GM13976 (cell line): ENCODE results near the gene FOXL3.

Source experiments
- DNase-seq: peaks from one replicate; pipeline ENCODE4 v3.0.0; 2012; ENCODE audit warnings: low spot score
- CTCF ChIP-seq: IDR thresholded peaks from 2 replicates; pipeline ENCODE4 v1.5.1; 2012; ENCODE audit warnings: borderline replicate concordance, mild to moderate bottlenecking; ENCODE audit not compliant: insufficient read depth; ENCODE audit errors: extremely low read depth, missing control alignments, control extremely low read depth
- in situ Hi-C: fragments of 300-500 bp; cut with MboI; formaldehyde crosslinking; loops from one replicate; pipeline ENCODE4 v1.12.0; 2022; ENCODE audit warnings: low sequenced_read_pairs, mixed read lengths, inconsistent platforms; ENCODE audit not compliant: unreplicated experiment

FOXL3 gene

GRCh38 chr7:272631-273030 is 17.3 kb upstream of the FOXL3 start:
- no peak for TF ChIP-seq CTCF
- DNase-seq = no peak
- in situ Hi-C loops = no loop called here

DNA sequence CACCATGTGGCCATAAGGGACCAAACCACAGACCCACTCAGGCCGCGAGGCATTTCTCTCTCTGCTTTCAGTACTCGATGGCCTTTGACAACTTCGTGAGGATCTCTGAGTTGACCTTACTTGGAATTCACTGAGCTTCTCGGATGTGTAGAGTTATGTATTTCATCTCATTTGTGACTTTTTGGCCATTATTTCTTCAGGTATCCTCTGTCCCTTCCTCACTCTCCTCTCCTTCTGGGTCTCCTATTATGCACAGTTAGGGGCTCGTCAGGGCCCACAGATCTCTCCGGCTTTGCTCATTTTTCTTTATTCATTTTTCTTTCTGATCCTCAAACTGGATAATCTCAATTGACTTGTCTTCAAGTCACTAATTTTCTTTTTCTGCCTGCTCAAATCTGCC is 16.6 kb upstream of the FOXL3 start:
- no peak for TF ChIP-seq CTCF
- in situ Hi-C loops = no loop called here
- DNase-seq = no peak

DNA sequence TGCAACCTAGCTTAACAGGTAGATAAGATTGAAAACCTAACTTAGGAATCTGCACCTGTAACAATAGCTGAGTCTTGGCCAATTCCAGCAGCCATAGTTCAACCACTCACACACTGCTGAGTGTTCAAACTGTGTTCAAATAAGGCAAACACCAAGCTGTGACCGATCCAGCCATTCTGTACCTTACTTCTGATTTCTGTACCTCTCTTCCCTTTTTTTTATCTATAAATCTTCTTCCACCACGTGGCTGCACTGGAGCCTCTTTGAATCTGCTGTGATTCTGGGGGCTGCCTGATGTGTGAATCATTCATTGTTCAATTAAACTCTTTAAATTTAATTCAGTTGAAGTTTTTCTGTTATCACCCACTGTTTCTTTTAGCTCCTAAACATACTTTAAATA is 15.7 kb upstream of the FOXL3 start:
- in situ Hi-C loops = no loop called here
- no peak for TF ChIP-seq CTCF
- no peak for DNase-seq

- no peak for TF ChIP-seq CTCF
- DNase-seq = no peak
- in situ Hi-C loops = no loop called here
Observed at GRCh38 chr7:276230-276835, 13.6 kb upstream of the FOXL3 start.

DNA sequence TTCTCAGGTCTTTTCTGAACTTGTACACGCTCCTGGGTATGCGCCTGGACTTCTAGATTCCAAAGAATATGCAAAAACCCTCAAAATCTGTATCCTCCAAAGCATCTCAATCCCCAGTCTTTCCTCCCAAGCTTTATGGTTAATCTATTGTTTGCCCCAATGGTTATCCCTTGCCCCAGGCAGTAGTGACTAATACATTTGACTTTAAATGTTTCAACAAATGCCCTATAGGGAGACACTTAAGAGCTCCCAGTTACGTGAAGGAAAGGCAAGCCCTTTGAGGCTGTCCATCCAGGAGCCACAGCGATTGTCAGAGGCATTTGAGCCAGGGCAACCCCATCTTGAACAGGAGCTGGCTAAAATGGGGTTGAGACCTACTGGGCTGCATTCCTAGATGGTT is 12.7 kb upstream of the FOXL3 start:
- in situ Hi-C loops = no loop called here
- TF ChIP-seq CTCF = no peak
- DNase-seq = no peak

DNA sequence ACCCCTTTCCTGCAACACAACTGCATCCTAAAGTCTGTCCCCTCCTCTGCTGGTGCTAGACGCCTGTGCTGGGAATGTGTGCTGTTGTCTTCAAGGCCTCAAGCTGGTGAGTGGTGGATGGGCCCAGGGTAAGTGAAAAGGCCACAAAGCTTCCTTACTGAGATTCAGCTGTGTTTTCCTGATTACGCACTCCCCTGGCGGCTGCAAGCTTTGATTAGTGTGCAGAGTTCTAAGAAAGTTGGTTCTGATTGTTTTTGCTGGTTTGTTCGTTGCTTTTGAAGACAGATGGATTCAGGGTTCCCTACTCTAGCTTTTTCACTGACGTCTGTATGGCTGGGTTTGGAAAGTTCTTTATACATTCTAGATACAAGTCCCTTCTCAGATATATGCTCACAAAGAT is 11.9 kb upstream of the FOXL3 start:
- TF ChIP-seq CTCF = no peak
- DNase-seq = no peak
- in situ Hi-C loops = no loop called here

DNA sequence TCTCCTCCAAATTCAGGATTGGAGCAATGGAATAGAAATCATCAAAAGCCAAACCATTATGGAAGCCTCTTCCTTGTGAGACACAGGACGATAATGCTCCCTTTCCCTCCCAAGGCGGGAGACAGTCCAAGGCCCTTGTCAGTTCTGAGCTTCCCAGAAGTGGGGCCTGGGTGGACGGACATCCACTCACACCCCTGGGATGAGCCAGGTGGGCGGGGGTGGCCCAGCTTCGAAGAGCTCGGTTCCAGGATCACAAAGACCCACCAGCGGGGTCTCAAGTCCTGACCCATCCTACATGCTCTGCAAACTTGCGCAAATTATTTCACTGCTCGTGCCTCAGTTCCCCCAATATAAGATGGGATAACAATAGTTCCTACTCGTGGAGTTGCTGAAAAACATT is 10.1 kb upstream of the FOXL3 start:
- no peak for DNase-seq
- in situ Hi-C loops = no loop called here
- no peak for TF ChIP-seq CTCF
